Endothelial cell of umbilical vein (primary cell): Measurements from ENCODE around the gene NCAPG2. TPM values are rescaled to one million over a fixed set of nuclear protein-coding genes. Genes with fewer than 3 reads are reported as not detected.

ENCODE experiments used
- BruUV-seq: library from RNA; stranded (reverse); fragments of 400-500 nt; replicated peaks from 2 replicates; lab custom pipeline; 2021; lab: Mats Ljungman, UMichigan
- CTCF ChIA-PET: fragments of 300-600, 350-600 bp; sonication (Branson Sonifier 250); formaldehyde crosslinking; loops from one replicate; lab custom pipeline; 2021; ENCODE audit warnings: antibody characterized with exemption, inconsistent platforms; lab: Charles Lee
- POLR2A ChIA-PET: fragments of 300-600, 350-600 bp; sonication (Branson Sonifier 250); formaldehyde crosslinking; loops from one replicate; lab custom pipeline; 2021; ENCODE audit warnings: antibody characterized with exemption, inconsistent platforms; lab: Charles Lee
- DNase-seq: peaks from one replicate; pipeline ENCODE4 v3.0.0-alpha.2; 2011; ENCODE audit warnings: low read depth, low spot score
- FAIRE-seq: peaks from 2 replicates; lab custom pipeline; 2011; peaks lifted over from hg19 to GRCh38; lab: Jason Lieb, UNC
- H2AFZ ChIP-seq: 2 replicates; pipeline ENCODE4 v1.6.0; 2012; ENCODE audit warnings: low read depth, low read length, control low read depth, inconsistent platforms
- H3K27ac ChIP-seq: 2 replicates; pipeline ENCODE4 v1.5.1; 2011; ENCODE audit warnings: low read depth, mild to moderate bottlenecking, control low read depth, low read length, moderate library complexity; ENCODE audit not compliant: insufficient read depth
- H3K27me3 ChIP-seq, 2 experiments: 2 replicates each; pipeline versions ENCODE4 v1.6.0 to v1.6.1; 2011; ENCODE audit warnings: low read length in 2 of 2, mixed read lengths in 1 of 2; ENCODE audit not compliant: control insufficient read depth in 2 of 2, insufficient read depth in 2 of 2
- H3K36me3 ChIP-seq, 2 experiments: 2 replicates in 1 of 2; 3 replicates in 1 of 2; pipeline ENCODE4 v1.5.1; 2011; ENCODE audit warnings: low read length in 2 of 2, mild to moderate bottlenecking in 1 of 2, moderate library complexity in 1 of 2; ENCODE audit not compliant: control insufficient read depth in 2 of 2, insufficient read depth in 2 of 2; ENCODE audit errors: extremely low read depth in 1 of 2
- H3K4me1 ChIP-seq: 3 replicates; pipeline ENCODE4 v1.5.1; 2011; ENCODE audit warnings: mild to moderate bottlenecking, low read length; ENCODE audit not compliant: control insufficient read depth, insufficient read depth; ENCODE audit errors: extremely low read depth
- H3K4me2 ChIP-seq: 2 replicates; pipeline ENCODE4 v1.6.1; 2011; ENCODE audit warnings: low read length, control low read depth, mixed read lengths; ENCODE audit not compliant: insufficient read depth
- H3K4me3 ChIP-seq, 3 experiments: fragments of 200-600 bp in 1 of 3; sonication (generic), shearing (Covaris generic) in 1 of 3; replicated peaks in 1 of 3; 2 replicates each; pipeline ENCODE4 v1.5.1; 2011 to 2016; ENCODE audit warnings: control low read depth in 3 of 3, low read length in 3 of 3, mild to moderate bottlenecking in 2 of 3, inconsistent platforms in 1 of 3, low read depth in 1 of 3, moderate library complexity in 1 of 3; ENCODE audit not compliant: insufficient read depth in 1 of 3
- H3K79me2 ChIP-seq: 2 replicates; pipeline ENCODE4 v1.6.0; 2012; ENCODE audit warnings: low read length, inconsistent platforms; ENCODE audit not compliant: control insufficient read depth, insufficient read depth
- H3K9ac ChIP-seq: replicated peaks from 2 replicates; pipeline ENCODE3; 2011; ENCODE audit warnings: low read length, control low read depth; ENCODE audit not compliant: insufficient read depth; ENCODE audit errors: extremely low read depth
- H3K9me1 ChIP-seq: replicated peaks from 3 replicates; pipeline ENCODE4 v1.6.0; 2011; ENCODE audit warnings: mild to moderate bottlenecking, low read length; ENCODE audit not compliant: control insufficient read depth, insufficient read depth; ENCODE audit errors: extremely low read depth
- H3K9me3 ChIP-seq: replicated peaks from 2 replicates; pipeline ENCODE4 v1.5.1; 2012; ENCODE audit warnings: low read length, inconsistent platforms; ENCODE audit not compliant: control insufficient read depth, insufficient read depth
- H4K20me1 ChIP-seq: replicated peaks from 2 replicates; pipeline ENCODE3; 2011; ENCODE audit warnings: mild to moderate bottlenecking, low read length; ENCODE audit not compliant: control insufficient read depth, insufficient read depth; ENCODE audit errors: extremely low read depth
- EZH2 ChIP-seq: IDR thresholded peaks from 2 replicates; pipeline ENCODE4 v1.6.1; 2012; ENCODE audit warnings: borderline replicate concordance, low read depth, mild to moderate bottlenecking, moderate library complexity, low read length, inconsistent platforms; ENCODE audit not compliant: severe bottlenecking
- GATA2 ChIP-seq: IDR thresholded peaks from 2 replicates; pipeline ENCODE4 v1.7.0; 2011; ENCODE audit warnings: low read depth, mild to moderate bottlenecking, moderate library complexity, mixed read lengths, low read length; ENCODE audit not compliant: insufficient read length, insufficient read depth
- JUN ChIP-seq: IDR thresholded peaks from 2 replicates; pipeline ENCODE4 v1.6.1; 2011; ENCODE audit warnings: borderline replicate concordance, low read depth; ENCODE audit not compliant: insufficient read length, insufficient read depth
- MAX ChIP-seq: IDR thresholded peaks from 2 replicates; pipeline ENCODE4 v1.6.1; 2011; ENCODE audit not compliant: insufficient read depth, insufficient read length
- MYC ChIP-seq: IDR thresholded peaks from one replicate; pipeline ENCODE4 v1.6.1; 2011; ENCODE audit warnings: mild to moderate bottlenecking, low read depth, low read length
- POLR2A ChIP-seq: IDR thresholded peaks from 2 replicates; pipeline ENCODE4 v1.6.1; 2012; ENCODE audit warnings: low read depth, mild to moderate bottlenecking, control low read depth, low read length
- dilution Hi-C: fragments of 300-500 bp; cut with MboI; formaldehyde crosslinking; loops from one replicate; pipeline ENCODE4 v1.15.0; 2019; ENCODE audit warnings: low sequenced_read_pairs; ENCODE audit not compliant: extremely low pct_ligation_motif_present
- intact Hi-C: fragments of 100-400 bp; cut with micrococcal nuclease; formaldehyde crosslinking; loops from one replicate; pipeline ENCODE4 v1.10.0; 2022
- polyA plus RNA-seq, 4 experiments: library from polyadenylated mRNA; depleted of rRNA in 3 of 4; stranded (reverse) in 3 of 4; unstranded in 1 of 4; fragments of >200 nt; gene quantifications; 2 replicates each; pipeline versions ENCODE4 v1.2.1 to v1.2.3, GENCODE V29; 2011 to 2012; ENCODE audit warnings: missing spikeins in 1 of 4
- total RNA-seq: library from RNA; stranded (reverse); gene quantifications from 2 replicates; pipeline ENCODE4 v1.2.3, GENCODE V29; 2021
- TF ChIP-seq, protein P1 (sequence below), 2 donors: IDR thresholded peaks; 1 replicate in 1 of 2; 2 replicates in 1 of 2; pipeline ENCODE4 v1.5.1; 2011; ENCODE audit warnings: low read length in 2 of 2, mild to moderate bottlenecking in 2 of 2, moderate library complexity in 2 of 2, control low read depth in 1 of 2, inconsistent platforms in 1 of 2, low read depth in 1 of 2; ENCODE audit not compliant: insufficient read depth in 1 of 2; ENCODE audit errors: extremely low read depth in 1 of 2

Gene NCAPG2
- total and polyA plus RNA-seq, 2 donors (not counting 3 experiments of a cell fraction or from before 2014, with no cell fraction given) = 19.2 to 62.3 TPM

DNA sequence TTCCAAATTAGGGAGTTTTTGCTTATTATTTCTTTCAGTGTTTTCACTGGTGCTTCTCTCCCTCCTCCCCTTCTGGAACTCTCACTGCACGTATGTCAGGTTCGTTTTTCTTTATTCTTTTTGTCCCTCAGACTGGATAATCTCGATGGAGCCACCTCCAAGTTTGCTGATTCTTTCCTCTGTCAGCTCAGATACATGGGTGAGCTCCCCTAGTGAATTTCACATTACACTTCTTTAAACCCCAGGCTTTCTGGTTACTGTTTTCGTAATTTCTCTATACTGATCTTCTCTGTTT lies 20.8 kb upstream of the NCAPG2 start:
- intact Hi-C loops (no loop called here), dilution Hi-C loops (no loop called here)

More for the DNA sequence above, 20.8 kb upstream of the NCAPG2 start:
- Histone ChIP-seq H2AFZ (no peak overlapping the region), H3K9ac (no peak overlapping the region), H3K4me2 (no peak overlapping the region), H3K4me3 (no peak overlapping the region), H3K27me3 (no peaks in the 10 kb centered on the region), H3K9me1 (no peaks in the 10 kb centered on the region), H3K36me3 (peaks cover 0 to 3% of the 10 kb centered on the region in 2 experiments), H4K20me1 (no peaks in the 10 kb centered on the region), H3K4me1 (no peaks in the 10 kb centered on the region), H3K27ac (no peak overlapping the region), H3K9me3 (no peaks in the 10 kb centered on the region), H3K79me2 (no peaks in the 10 kb centered on the region)
- DNase-seq (no peak), FAIRE-seq (no peak)
- CTCF ChIA-PET = no interaction called here
- no peak for TF ChIP-seq GATA2
- TF ChIP-seq MYC = no peak
- TF ChIP-seq POLR2A = no peak
- TF ChIP-seq, protein P1, sequence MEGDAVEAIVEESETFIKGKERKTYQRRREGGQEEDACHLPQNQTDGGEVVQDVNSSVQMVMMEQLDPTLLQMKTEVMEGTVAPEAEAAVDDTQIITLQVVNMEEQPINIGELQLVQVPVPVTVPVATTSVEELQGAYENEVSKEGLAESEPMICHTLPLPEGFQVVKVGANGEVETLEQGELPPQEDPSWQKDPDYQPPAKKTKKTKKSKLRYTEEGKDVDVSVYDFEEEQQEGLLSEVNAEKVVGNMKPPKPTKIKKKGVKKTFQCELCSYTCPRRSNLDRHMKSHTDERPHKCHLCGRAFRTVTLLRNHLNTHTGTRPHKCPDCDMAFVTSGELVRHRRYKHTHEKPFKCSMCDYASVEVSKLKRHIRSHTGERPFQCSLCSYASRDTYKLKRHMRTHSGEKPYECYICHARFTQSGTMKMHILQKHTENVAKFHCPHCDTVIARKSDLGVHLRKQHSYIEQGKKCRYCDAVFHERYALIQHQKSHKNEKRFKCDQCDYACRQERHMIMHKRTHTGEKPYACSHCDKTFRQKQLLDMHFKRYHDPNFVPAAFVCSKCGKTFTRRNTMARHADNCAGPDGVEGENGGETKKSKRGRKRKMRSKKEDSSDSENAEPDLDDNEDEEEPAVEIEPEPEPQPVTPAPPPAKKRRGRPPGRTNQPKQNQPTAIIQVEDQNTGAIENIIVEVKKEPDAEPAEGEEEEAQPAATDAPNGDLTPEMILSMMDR (IDR thresholded peaks at IDR 0.05; ENCODE audit: extremely low read depth in 1 of 2, insufficient read depth in 1 of 2, low read depth in 1 of 2, low read length in 2 of 2) = no peak
- no peak for TF ChIP-seq JUN
- TF ChIP-seq MAX = no peak
- TF ChIP-seq EZH2 = no peak
- BruUV-seq = no TSS peak
- POLR2A ChIA-PET = no interaction called here
